GM12891 (cell line): ENCODE measurements around the gene SPSB4.

Experiments used
- PAX5 ChIP-seq: IDR thresholded peaks from 2 replicates; pipeline ENCODE4 v1.6.1; 2011; ENCODE audit warnings: low read length, moderate library complexity, mild to moderate bottlenecking; ENCODE audit not compliant: insufficient read depth, severe bottlenecking
- POLR2A ChIP-seq: IDR thresholded peaks from 2 replicates; pipeline ENCODE4 v1.6.1; 2011; ENCODE audit warnings: low read depth, low read length, control low read depth
- POLR2AphosphoS5 ChIP-seq: IDR thresholded peaks from 2 replicates; pipeline ENCODE4 v1.6.1; 2011; ENCODE audit warnings: low read depth, low read length, control low read depth
- POU2F2 ChIP-seq: IDR thresholded peaks from 2 replicates; pipeline ENCODE4 v1.6.1; 2011; ENCODE audit warnings: low read depth, mild to moderate bottlenecking, control low read depth, low read length, moderate library complexity
- TAF1 ChIP-seq: IDR thresholded peaks from 2 replicates; pipeline ENCODE4 v1.6.1; 2011; ENCODE audit warnings: low read depth, low read length, control low read depth

DNA sequence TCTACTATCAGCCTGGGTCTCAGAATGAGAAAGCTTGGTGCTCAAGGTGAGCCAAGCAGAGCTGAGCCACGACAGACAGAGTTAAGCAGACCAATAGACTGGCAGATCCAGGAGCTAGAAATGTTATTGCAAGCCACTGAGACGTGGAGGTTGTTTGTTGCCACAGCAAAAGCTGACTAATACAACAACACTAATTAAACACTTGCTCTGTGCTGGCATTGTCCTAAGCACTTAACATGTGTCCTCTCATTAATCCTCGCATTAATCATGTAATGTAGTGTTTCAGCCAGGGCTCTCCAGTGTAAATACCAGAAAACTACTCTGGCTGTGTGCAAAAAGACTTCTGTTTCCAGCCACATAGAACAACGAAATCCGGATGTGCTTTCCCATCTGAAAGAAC is 11.6 kb upstream of the SPSB4 start:
- TF ChIP-seq POLR2AphosphoS5 (no peak), TAF1 (no peak), POLR2A (no peak), POU2F2 (no peak), PAX5 (no peak)
